Epithelial cell of esophagus (primary cell): ENCODE data around the gene KRTAP10-4.
"Not testable (repeated sequence)": the region's sequence is repeated elsewhere in the genome, so short reads cannot be mapped to it uniquely, and the experiment has no call there.

Experiments
- DNase-seq: peaks from one replicate; pipeline ENCODE4 v3.0.0; 2010; ENCODE audit warnings: low read depth
- H3K4me3 ChIP-seq: 2 replicates; pipeline ENCODE4 v1.5.1; 2011; ENCODE audit warnings: mild to moderate bottlenecking, low read length, control low read depth
- TF ChIP-seq, protein P1 (sequence below): IDR thresholded peaks from 2 replicates; pipeline ENCODE4 v1.5.1; 2011; ENCODE audit warnings: low read depth, mild to moderate bottlenecking, low read length, control low read depth, inconsistent platforms; ENCODE audit not compliant: insufficient read depth; ENCODE audit errors: missing control alignments

KRTAP10-4 gene

DNA sequence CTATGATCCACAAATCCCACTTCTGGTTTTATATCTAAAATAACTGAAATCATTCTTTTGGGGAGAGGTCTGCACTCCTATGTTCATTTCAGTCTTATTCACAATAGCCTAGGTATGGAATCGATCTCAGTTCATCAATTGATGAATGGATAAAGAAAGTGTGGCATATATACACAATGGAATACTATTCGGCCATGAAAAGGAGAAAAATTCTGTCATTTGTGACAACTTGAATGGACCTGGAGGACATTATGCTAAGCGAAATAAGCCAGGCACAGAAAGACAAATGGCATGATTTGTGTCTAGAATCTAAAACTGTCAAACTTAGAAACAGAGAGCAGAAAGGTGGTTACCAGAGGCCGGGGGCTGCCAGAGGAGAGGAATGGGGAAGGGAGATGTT, 33.0 kb downstream of the KRTAP10-4 start:
- no peak for DNase-seq
- H3K4me3 ChIP-seq = no peak overlapping the region
- TF ChIP-seq, protein P1, sequence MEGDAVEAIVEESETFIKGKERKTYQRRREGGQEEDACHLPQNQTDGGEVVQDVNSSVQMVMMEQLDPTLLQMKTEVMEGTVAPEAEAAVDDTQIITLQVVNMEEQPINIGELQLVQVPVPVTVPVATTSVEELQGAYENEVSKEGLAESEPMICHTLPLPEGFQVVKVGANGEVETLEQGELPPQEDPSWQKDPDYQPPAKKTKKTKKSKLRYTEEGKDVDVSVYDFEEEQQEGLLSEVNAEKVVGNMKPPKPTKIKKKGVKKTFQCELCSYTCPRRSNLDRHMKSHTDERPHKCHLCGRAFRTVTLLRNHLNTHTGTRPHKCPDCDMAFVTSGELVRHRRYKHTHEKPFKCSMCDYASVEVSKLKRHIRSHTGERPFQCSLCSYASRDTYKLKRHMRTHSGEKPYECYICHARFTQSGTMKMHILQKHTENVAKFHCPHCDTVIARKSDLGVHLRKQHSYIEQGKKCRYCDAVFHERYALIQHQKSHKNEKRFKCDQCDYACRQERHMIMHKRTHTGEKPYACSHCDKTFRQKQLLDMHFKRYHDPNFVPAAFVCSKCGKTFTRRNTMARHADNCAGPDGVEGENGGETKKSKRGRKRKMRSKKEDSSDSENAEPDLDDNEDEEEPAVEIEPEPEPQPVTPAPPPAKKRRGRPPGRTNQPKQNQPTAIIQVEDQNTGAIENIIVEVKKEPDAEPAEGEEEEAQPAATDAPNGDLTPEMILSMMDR = no peak

DNA sequence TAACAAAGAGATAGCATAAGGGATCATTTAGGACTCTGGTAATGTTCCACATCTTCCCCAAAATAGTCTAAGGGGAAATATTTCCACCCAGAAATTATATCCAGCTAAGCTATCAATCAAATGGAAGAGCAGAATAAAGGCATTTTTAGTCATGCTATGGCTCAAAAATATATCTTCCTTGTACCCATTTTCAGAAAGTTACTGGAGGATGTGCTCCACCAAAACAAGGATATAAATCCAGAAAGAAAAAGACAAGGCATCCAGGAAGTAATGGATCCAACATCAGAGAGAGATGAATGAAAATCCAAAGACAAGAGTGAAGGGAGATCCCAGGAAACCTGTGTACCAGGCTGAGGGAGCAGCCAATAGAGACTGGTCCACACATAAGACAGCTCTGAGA, 35.7 kb downstream of the KRTAP10-4 start:
- no peak for DNase-seq
- TF ChIP-seq, protein P1 = no peak
- H3K4me3 ChIP-seq = no peak overlapping the region

DNA sequence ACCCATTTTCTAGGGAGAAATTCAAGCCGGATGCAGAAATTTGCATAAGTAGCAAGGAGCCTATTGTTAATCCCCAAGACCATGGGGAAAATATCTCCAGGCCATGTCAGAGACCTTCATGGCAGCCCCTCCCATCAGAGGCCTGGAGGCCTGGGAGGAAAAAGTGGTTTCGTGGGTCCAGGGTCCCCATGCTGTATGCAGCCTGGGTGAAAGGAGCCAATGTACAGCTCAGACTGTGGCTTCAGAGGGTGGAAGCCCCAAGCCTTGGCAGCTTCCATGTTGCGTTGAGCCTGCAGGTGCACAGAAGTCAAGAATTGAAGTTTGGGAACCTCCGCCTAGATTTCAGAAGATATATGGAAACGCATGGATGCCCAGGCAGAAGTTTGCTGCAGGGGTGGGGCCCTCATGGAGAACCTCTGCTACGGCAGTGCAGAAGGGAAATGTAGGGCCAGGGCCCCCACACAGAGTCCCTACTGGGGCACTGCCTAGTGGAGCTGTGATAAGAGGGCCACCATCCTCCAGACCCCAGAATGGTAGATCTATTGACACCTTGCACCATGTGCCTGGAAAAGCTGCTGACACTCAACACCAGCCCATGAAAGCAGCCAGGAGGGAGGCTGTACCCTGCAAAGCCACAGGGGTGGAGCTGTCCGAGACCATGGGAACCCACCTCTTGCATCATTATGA, 36.8 kb downstream of the KRTAP10-4 start:
- H3K4me3 ChIP-seq, DNase-seq: not testable (repeated sequence)

DNA sequence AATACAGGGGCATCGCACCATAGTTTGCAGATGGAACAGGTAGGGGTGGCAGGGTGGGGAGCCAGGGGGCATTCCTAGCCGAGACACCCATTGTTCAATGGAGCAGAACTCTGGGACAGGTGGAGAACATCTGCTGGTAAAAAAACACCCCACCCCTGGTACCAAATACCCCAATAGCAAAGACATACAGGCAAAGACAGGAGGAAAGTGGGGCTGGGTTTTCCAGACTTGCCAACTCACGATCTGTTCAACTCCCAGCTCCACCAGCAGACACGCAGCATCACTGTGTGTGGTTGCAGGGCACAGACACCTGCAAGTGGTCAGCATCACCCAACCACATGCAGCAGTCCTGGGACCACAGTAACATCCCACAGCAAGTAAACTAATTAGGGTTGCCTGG, 38.0 kb downstream of the KRTAP10-4 start:
- TF ChIP-seq, protein P1 = no peak

DNA sequence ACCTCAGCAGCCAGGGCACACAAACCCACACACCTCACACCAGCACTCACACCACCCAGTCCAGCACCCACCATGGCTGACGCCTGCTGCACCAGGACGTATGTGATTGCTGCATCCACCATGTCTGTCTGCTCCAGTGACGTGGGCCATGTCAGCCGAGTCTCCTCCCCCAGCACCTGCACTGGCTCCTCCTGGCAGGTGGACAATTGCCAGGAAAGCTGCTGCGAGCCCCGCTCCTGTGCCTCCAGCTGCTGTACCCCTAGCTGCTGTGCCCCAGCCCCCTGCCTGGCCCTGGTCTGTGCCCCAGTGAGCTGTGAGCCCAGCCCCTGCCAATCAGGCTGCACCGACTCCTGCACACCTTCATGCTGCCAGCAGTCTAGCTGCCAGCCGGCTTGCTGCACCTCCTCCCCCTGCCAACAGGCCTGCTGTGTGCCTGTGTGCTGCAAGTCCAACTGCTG, 38.5 kb downstream of the KRTAP10-4 start, which contains the start of gene KRTAP10-8:
TSS of gene KRTAP10-8 (plus strand) at position 51 of the 458 bp plus-strand sequence. CDS start at position 73, 22 bp downstream.
- DNase-seq = no peak
- no peak within 1 kb of the TSS for H3K4me3 ChIP-seq

More for the DNA sequence above, 38.0 kb downstream of the KRTAP10-4 start:
- no peak for DNase-seq
- H3K4me3 ChIP-seq = no peak overlapping the region

DNA sequence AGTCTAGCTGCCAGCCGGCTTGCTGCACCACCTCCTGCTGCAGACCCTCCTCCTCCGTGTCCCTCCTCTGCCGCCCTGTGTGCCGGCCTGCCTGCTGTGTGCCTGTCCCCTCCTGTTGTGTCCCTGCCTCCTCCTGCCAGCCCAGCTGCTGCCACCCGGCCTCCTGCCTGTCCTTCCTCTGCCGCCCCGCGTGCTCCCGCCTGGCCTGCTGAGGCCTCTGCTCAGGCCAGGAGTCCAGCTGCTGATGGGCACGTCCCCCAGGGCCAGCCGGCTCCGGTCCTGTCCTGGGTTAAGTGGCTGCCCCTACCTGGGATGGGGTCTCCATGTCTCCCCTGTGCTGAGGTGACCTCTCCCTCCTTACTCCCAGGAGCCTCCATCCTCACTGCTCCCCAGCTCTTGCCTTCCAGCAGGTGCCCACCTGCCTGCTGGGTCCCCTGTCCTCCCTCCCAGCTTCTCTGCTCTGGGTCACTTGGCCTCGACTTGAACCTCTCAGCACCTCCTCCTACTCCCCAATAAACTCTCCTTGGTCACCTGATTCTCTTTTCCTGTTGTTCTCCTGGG, 39.2 kb downstream of the KRTAP10-4 start:
- TF ChIP-seq, protein P1 = no peak
- H3K4me3 ChIP-seq = no peak overlapping the region
- no peak for DNase-seq

More for the DNA sequence above, 38.5 kb downstream of the KRTAP10-4 start, which contains the start of gene KRTAP10-8:
- TF ChIP-seq, protein P1 = no peak

DNA sequence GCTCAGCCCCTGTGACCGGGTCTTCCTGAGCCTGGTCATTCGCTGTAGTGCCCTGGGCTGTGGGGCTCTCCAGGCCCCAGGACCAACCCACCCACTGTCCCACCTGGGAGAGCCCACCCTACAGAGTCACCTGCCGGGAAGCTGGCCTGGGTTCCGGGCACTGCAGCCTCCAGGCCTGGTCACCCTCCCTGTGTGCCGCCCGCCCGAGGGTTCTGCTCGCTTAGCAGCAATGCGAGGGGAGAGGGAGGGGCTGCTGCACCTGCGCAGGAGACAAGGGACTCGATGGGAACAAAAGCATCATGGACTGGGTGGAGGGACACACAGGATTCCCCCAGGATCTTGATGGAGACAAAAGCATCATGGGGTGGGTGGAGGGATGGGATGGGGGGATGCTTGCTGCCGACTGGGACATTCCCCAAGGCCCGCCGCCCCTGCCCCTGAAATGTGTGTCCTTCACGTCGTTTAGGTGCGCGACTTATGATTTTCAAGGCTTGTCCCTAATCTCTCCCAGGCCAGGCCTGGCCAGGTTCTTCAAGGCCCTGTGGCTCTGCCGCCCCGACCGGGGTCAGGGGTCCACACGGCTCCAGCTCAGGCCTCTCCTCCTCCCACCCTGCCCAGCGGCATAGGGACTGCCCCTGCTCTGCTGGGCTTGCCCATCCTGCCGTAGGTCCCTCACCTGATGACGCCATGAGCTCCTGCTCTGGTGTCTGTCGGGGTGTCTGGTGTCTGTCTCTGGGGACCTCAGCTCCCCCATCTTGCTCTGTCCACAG, 40.0 kb downstream of the KRTAP10-4 start:
- DNase-seq = no peak
- TF ChIP-seq, protein P1 = no peak
- H3K4me3 ChIP-seq = no peak overlapping the region
